KOPT-K1 (cell line): ENCODE data around the gene LARP4B.

Source experiments
- H3K27ac ChIP-seq: fragments of 200-600 bp; sonication (generic); 2 replicates; pipeline ENCODE4 v1.5.1; 2016; ENCODE audit warnings: antibody characterized with exemption, mild to moderate bottlenecking, low read depth, low read length; ENCODE audit not compliant: poor library complexity, severe bottlenecking
- H3K36me3 ChIP-seq: fragments of 200-600 bp; sonication (generic); 2 replicates; pipeline ENCODE4 v1.5.1; 2017; ENCODE audit warnings: antibody characterized with exemption, mild to moderate bottlenecking, low read length, moderate library complexity; ENCODE audit not compliant: insufficient read depth
- H3K9me3 ChIP-seq: fragments of 200-600 bp; sonication (generic); 2 replicates; pipeline ENCODE4 v1.5.1; 2017; ENCODE audit warnings: antibody characterized with exemption, low read length, mild to moderate bottlenecking; ENCODE audit not compliant: insufficient read depth, poor library complexity, severe bottlenecking

LARP4B gene

DNA sequence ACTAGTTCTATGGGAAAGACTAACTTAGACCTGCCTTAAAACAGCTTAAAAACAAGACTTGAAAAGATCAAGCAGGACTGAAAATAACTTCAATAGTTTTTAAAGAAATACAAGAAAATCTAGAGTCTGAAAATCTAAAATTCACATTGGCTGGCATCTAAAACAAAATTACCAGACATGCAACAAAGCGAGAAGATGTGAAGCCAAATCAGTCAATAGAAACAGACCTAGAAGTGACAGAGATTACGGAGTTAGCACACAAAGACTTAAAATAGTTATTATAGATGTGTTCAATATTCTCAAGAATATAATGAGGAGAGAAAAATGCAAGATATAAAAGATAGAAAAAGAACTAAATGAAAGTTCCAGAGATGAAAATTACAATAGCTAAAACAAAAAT, 163.7 kb downstream of the LARP4B start:
- no peaks in the 10 kb centered on the region for H3K36me3 ChIP-seq
- H3K27ac ChIP-seq = no peak overlapping the region
- peaks cover 44% of the 10 kb centered on the region for H3K9me3 ChIP-seq

DNA sequence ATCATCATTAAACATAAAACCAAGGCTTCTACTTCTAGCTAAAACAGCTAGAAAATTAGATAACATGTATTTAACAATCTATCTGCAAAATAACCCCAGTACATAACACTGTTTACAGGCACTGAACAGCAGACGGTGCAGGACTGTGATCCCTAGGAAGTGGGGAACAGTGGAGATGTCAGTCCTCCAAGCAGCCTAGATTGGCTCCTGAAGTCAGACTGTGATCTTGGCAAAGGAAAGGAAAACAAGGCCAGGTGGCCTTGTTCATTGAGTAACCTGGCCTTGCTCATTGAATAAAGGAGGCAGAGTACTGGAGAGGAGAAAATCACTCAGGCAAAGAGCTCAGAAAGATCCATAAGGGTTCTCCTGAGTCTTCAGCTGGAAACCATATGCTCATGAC, 164.3 kb downstream of the LARP4B start:
- peaks cover 50% of the 10 kb centered on the region for H3K9me3 ChIP-seq
- H3K27ac ChIP-seq = no peak overlapping the region
- H3K36me3 ChIP-seq = no peaks in the 10 kb centered on the region

DNA sequence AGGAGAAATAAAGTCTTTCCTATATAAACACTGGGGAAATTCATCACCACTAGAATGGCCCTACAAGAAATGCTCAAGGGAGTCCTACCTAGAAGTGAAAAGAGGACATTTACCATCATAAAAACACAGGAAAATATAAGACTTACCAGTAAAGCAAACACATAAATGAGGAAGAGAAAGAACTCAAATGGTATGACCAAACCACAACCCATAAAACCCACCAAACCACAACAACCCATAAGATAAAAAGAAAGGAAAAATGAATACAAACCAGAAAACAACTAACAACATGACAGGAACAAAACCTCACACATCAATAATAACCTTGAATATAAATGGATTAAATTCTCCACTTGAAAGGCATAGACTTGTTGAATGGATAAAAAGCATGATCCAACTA, 170.1 kb downstream of the LARP4B start:
- Histone ChIP-seq H3K36me3 (no peaks in the 10 kb centered on the region), H3K9me3 (peaks cover 32% of the 10 kb centered on the region), H3K27ac (no peak overlapping the region)

DNA sequence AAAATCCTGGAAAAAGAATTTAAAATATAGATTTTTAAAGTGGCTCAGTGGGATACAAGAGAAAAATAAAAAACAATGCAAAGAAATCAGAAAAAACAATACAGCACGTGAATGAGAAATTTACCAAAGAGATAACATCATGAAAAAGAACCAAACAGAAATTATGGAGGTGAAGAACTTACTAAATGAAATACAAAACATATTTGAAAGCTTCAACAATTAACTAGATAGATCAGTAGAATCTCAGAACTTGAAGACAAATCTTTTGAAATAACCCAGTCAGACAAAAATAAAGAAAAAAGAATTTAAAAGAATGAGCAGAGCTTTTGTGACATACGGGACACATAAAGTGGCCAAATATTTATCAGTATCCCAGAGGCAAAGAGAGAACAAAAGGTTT, 170.9 kb downstream of the LARP4B start:
- Histone ChIP-seq H3K36me3 (no peaks in the 10 kb centered on the region), H3K27ac (no peak overlapping the region), H3K9me3 (peaks cover 32% of the 10 kb centered on the region)

DNA sequence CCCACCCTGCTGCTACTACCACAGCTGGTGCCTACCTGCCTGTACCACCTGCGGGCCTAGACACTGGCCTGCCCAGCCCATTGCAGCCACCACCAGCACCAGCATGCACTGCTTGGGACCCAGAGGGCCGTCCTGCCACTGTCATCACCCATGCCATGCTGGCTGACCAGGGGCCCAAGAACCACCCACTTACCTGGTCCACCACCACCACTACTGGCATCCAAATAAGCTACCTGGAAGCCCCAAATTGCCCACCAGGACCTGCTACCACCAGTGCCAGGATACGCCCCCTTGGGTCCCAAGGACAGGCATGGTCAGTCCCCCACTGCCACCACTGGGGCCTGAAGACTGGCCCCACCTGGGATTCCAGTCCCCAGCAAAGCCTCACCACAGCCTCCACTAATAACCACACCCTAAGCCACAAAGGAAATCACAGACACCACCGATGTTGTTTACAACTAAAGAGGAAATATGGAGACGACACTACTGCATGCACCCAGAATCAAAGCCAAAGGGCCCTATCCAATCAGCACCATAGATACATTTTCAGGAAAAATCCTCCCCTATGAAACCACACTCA, 171.5 kb downstream of the LARP4B start:
- no peak overlapping the region for H3K27ac ChIP-seq
- no peaks in the 10 kb centered on the region for H3K36me3 ChIP-seq
- H3K9me3 ChIP-seq = peaks cover 39% of the 10 kb centered on the region
